GM23338 (cell line): ENCODE measurements around the gene CDHR5. TPM values are rescaled to one million over a fixed set of nuclear protein-coding genes. Genes with fewer than 3 reads are reported as not detected.
A peak's percentile ranks its signal among the peaks of the same experiment; 100 is the strongest.

Source experiments
- ATAC-seq: fragments of 200-7000 bp; cut with Tn5 transposase; 3 replicates; pipeline ENCODE4 v1.9.1; 2020
- DNase-seq: peaks from one replicate; pipeline ENCODE4 v3.0.0-alpha.2; 2015; ENCODE audit warnings: low spot score
- H2AFZ ChIP-seq: fragments of 200-600 bp; sonication (generic); 2 replicates; pipeline ENCODE4 v1.8.0; 2016; ENCODE audit warnings: antibody characterized with exemption, mild to moderate bottlenecking, moderate library complexity
- H3F3A ChIP-seq: fragments of 200-600 bp; sonication (generic); replicated peaks from 2 replicates; pipeline ENCODE4 v1.8.0; 2017; ENCODE audit warnings: antibody characterized with exemption, mixed run types, low read depth
- H3K27ac ChIP-seq: fragments of 200-600 bp; sonication (generic); 2 replicates; pipeline ENCODE4 v1.6.1; 2016; ENCODE audit warnings: low read depth
- H3K27me3 ChIP-seq: fragments of 200-600 bp; sonication (generic); 2 replicates; pipeline ENCODE4 v1.8.0; 2016; ENCODE audit warnings: mild to moderate bottlenecking, mixed run types, moderate library complexity; ENCODE audit not compliant: insufficient read depth
- H3K36me3 ChIP-seq: fragments of 200-600 bp; sonication (generic); 2 replicates; pipeline ENCODE4 v1.8.0; 2016; ENCODE audit warnings: mild to moderate bottlenecking; ENCODE audit not compliant: insufficient read depth
- H3K4me1 ChIP-seq: fragments of 200-600 bp; sonication (generic); 2 replicates; pipeline ENCODE4 v1.8.0; 2016; ENCODE audit warnings: mild to moderate bottlenecking, moderate library complexity; ENCODE audit not compliant: insufficient read depth
- H3K4me2 ChIP-seq: fragments of 200-600 bp; sonication (generic); 2 replicates; pipeline ENCODE4 v1.7.1; 2017; ENCODE audit warnings: mixed run types
- H3K4me3 ChIP-seq: fragments of 200-600 bp; sonication (generic); 2 replicates; pipeline ENCODE4 v1.6.1; 2016; ENCODE audit warnings: mixed run types
- H3K79me2 ChIP-seq: fragments of 200-600 bp; sonication (generic); replicated peaks from 2 replicates; pipeline ENCODE4 v1.8.0; 2017; ENCODE audit warnings: mild to moderate bottlenecking; ENCODE audit not compliant: insufficient read depth
- H3K9me2 ChIP-seq: fragments of 200-600 bp; sonication (generic); 2 replicates; pipeline ENCODE4 v1.8.0; 2017; ENCODE audit not compliant: insufficient read depth
- H4K20me1 ChIP-seq: fragments of 200-600 bp; sonication (generic); replicated peaks from 2 replicates; pipeline ENCODE4 v1.8.0; 2017; ENCODE audit warnings: mild to moderate bottlenecking; ENCODE audit not compliant: insufficient read depth
- H3K27ac Mint-ChIP-seq: 2 replicates; pipeline ENCODE4 v1.8.0; 2020; ENCODE audit warnings: inconsistent platforms, mild to moderate bottlenecking, moderate library complexity, mixed read lengths
- H3K27me3 Mint-ChIP-seq: 3 replicates; pipeline ENCODE4 v1.8.0; 2022; ENCODE audit warnings: low read depth, mild to moderate bottlenecking, moderate library complexity, mixed read lengths, inconsistent platforms; ENCODE audit not compliant: insufficient read depth, poor library complexity
- H3K36me3 Mint-ChIP-seq: 3 replicates; pipeline ENCODE4 v1.8.0; 2021; ENCODE audit warnings: low read depth, mild to moderate bottlenecking, inconsistent platforms, moderate library complexity, mixed read lengths
- H3K4me1 Mint-ChIP-seq: 3 replicates; pipeline ENCODE4 v1.8.0; 2020; ENCODE audit warnings: mild to moderate bottlenecking, inconsistent platforms, mixed read lengths
- H3K4me3 Mint-ChIP-seq: 3 replicates; pipeline ENCODE4 v1.8.0; 2021; ENCODE audit warnings: moderate library complexity, mild to moderate bottlenecking, inconsistent platforms, mixed read lengths
- H3K9me3 Mint-ChIP-seq: 3 replicates; pipeline ENCODE4 v1.8.0; 2020; ENCODE audit warnings: moderate library complexity, mild to moderate bottlenecking, inconsistent platforms, mixed read lengths
- CREB1 ChIP-seq: fragments of 250-450 bp; sonication (Bioruptor Pico); IDR thresholded peaks from 2 replicates; pipeline ENCODE4 v1.5.0; 2020; ENCODE audit warnings: low read depth, mild to moderate bottlenecking, moderate library complexity
- EZH2 ChIP-seq: fragments of 200-600 bp; sonication (generic); IDR thresholded peaks from one replicate; pipeline ENCODE4 v1.8.0; 2017; ENCODE audit warnings: antibody characterized with exemption, mild to moderate bottlenecking, low read depth; ENCODE audit not compliant: unreplicated experiment
- EZH2phosphoT487 ChIP-seq: fragments of 200-600 bp; sonication (generic); IDR thresholded peaks from one replicate; pipeline ENCODE4 v1.8.1; 2018; ENCODE audit warnings: antibody characterized with exemption; ENCODE audit not compliant: unreplicated experiment
- JUNB ChIP-seq: IDR thresholded peaks from one replicate; pipeline ENCODE4 v1.6.1; 2016; ENCODE audit warnings: antibody characterized with exemption; ENCODE audit not compliant: unreplicated experiment
- NANOG ChIP-seq: IDR thresholded peaks from 2 replicates; pipeline ENCODE4 v1.6.1; 2016; ENCODE audit warnings: antibody characterized with exemption, borderline replicate concordance
- POLR2AphosphoS5 ChIP-seq: IDR thresholded peaks from 2 replicates; pipeline ENCODE4 v1.6.1; 2016; ENCODE audit warnings: antibody characterized with exemption, low read depth
- STAT1 ChIP-seq: IDR thresholded peaks from one replicate; pipeline ENCODE4 v1.6.1; 2016; ENCODE audit warnings: antibody characterized with exemption; ENCODE audit not compliant: unreplicated experiment
- ZNF114 ChIP-seq: fragments of 250-450 bp; sonication (Bioruptor Pico); IDR thresholded peaks from 2 replicates; pipeline ENCODE4 v1.5.0; 2020; ENCODE audit warnings: mild to moderate bottlenecking, moderate library complexity
- polyA plus RNA-seq: library from polyadenylated mRNA; unstranded; fragments of >200 nt; fragmentation: Nextera tagmentation; extraction: Ambion mirVana; gene quantifications from 2 replicates; pipeline ENCODE4 v1.2.1, GENCODE V29; 2016
- total RNA-seq: library from RNA; depleted of rRNA; stranded (reverse); fragments of >200 nt; shearing (Covaris generic); gene quantifications from 2 replicates; pipeline ENCODE4 v1.2.3, GENCODE V29; 2014
- TF ChIP-seq, protein P1 (sequence below): IDR thresholded peaks from one replicate; pipeline ENCODE4 v1.6.1; 2018; ENCODE audit warnings: antibody characterized with exemption; ENCODE audit not compliant: unreplicated experiment
- TF ChIP-seq, protein P2 (sequence below): IDR thresholded peaks from 2 replicates; pipeline ENCODE4 v1.6.1; 2016; ENCODE audit warnings: antibody characterized with exemption

CDHR5 gene
- total and polyA plus RNA-seq, 2 experiments from 2014 or later = not detected

DNA sequence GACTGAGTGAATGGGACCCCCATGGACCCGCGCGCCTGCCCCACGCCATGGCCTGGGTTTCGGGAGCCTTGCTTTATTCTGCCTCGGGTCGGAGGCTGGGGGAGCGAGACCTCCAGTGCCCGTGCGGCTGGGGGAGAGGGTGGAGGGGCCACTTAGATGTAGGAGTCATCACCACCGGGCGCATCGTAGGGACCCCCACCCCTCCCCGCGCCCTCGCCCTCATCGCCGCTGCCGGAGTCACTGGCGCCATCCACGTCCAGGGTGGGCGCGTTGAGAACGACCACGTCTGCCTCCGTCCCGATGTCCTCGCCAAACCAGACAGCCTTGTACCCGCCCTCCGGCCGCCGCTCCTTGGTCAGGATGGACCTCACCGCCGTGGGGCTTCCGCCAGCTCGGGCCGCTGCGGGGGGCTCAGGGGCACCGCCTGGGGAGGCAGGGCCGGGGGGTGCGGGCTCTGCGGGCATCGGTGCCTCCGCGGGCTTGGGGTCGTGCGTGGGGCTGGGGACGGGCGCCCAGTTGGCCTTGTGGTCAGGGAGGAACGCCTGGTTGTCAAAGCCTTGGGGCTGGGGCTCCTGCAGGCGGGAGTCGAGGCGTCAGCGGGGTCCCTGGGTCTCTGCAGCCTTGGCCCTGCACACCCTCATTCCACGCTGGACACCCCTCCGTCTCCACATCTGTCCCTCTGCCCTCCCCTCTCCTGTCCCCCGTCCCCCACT is 7.4 kb downstream of the CDHR5 start (continued):
- TF ChIP-seq, protein P1, sequence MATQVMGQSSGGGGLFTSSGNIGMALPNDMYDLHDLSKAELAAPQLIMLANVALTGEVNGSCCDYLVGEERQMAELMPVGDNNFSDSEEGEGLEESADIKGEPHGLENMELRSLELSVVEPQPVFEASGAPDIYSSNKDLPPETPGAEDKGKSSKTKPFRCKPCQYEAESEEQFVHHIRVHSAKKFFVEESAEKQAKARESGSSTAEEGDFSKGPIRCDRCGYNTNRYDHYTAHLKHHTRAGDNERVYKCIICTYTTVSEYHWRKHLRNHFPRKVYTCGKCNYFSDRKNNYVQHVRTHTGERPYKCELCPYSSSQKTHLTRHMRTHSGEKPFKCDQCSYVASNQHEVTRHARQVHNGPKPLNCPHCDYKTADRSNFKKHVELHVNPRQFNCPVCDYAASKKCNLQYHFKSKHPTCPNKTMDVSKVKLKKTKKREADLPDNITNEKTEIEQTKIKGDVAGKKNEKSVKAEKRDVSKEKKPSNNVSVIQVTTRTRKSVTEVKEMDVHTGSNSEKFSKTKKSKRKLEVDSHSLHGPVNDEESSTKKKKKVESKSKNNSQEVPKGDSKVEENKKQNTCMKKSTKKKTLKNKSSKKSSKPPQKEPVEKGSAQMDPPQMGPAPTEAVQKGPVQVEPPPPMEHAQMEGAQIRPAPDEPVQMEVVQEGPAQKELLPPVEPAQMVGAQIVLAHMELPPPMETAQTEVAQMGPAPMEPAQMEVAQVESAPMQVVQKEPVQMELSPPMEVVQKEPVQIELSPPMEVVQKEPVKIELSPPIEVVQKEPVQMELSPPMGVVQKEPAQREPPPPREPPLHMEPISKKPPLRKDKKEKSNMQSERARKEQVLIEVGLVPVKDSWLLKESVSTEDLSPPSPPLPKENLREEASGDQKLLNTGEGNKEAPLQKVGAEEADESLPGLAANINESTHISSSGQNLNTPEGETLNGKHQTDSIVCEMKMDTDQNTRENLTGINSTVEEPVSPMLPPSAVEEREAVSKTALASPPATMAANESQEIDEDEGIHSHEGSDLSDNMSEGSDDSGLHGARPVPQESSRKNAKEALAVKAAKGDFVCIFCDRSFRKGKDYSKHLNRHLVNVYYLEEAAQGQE = no peak
- TF ChIP-seq EZH2phosphoT487 (no peak), JUNB (no peak), ZNF114 (CRISPR knock-in tag) (no peak)
- TF ChIP-seq, protein P2, sequence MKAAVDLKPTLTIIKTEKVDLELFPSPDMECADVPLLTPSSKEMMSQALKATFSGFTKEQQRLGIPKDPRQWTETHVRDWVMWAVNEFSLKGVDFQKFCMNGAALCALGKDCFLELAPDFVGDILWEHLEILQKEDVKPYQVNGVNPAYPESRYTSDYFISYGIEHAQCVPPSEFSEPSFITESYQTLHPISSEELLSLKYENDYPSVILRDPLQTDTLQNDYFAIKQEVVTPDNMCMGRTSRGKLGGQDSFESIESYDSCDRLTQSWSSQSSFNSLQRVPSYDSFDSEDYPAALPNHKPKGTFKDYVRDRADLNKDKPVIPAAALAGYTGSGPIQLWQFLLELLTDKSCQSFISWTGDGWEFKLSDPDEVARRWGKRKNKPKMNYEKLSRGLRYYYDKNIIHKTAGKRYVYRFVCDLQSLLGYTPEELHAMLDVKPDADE = no peak

- Histone ChIP-seq H3K4me3 (peak overlapping the region; percentile 94), H3K27ac (no peak overlapping the region), H3K4me2 (peak overlapping the region; percentile 89), H3K27me3 (no peaks in the 10 kb centered on the region), H4K20me1 (peaks cover 15% of the 10 kb centered on the region; the same call in 1 of the 2 replicates), H3K9me2 (no peaks in the 10 kb centered on the region), H3K36me3 (no peaks in the 10 kb centered on the region), H2AFZ (no peak overlapping the region), H3F3A (peaks cover 27% of the 10 kb centered on the region), H3K4me1 (peaks cover 11% of the 10 kb centered on the region; the same call in 1 of the 2 replicates), H3K79me2 (no peaks in the 10 kb centered on the region)
- no peak for TF ChIP-seq ZNF114 (CRISPR knock-in tag)
- TF ChIP-seq STAT1 = no peak
- no peak for TF ChIP-seq EZH2phosphoT487
- no peak for TF ChIP-seq CREB1 (CRISPR knock-in tag)
- TF ChIP-seq EZH2 = no peak
- no peak for TF ChIP-seq POLR2AphosphoS5
- TF ChIP-seq, protein P1 = no peak
- TF ChIP-seq NANOG = no peak
- TF ChIP-seq, protein P2 = no peak
- DNase-seq (no peak), ATAC-seq (no peak)
- Mint-ChIP-seq H3K36me3 (peaks cover 9% of the 10 kb centered on the region), H3K27me3 (peaks cover 8% of the 10 kb centered on the region), H3K9me3 (no peaks in the 10 kb centered on the region), H3K4me3 (peak overlapping the region; percentile 81), H3K4me1 (peaks cover 5% of the 10 kb centered on the region), H3K27ac (no peak overlapping the region)
Observed at GRCh38 chr11:616320-617198, 8.2 kb downstream of the CDHR5 start.
